Measurements from ENCODE around the gene UNG.

DNA sequence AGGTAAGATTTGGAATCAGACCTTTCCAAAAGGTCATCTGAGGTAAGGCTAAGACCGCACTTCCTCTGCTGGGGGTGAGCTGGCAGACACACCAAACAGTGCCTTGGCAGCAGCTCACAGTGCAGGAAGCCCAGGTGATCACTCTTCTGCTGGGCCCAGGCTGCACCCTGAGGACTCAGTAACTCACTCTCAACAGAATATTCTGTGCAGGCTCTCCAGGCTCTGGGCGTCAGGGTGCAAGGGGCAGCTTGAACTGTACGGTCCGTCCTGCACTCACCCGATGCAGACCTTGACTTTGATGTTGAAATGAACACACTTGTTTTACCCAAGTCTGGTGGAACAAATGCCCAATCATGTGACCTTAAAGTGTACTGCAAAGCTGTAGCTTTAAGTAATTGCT lies 10.1 kb upstream of the UNG start:
- TF ChIP-seq, protein P1, sequence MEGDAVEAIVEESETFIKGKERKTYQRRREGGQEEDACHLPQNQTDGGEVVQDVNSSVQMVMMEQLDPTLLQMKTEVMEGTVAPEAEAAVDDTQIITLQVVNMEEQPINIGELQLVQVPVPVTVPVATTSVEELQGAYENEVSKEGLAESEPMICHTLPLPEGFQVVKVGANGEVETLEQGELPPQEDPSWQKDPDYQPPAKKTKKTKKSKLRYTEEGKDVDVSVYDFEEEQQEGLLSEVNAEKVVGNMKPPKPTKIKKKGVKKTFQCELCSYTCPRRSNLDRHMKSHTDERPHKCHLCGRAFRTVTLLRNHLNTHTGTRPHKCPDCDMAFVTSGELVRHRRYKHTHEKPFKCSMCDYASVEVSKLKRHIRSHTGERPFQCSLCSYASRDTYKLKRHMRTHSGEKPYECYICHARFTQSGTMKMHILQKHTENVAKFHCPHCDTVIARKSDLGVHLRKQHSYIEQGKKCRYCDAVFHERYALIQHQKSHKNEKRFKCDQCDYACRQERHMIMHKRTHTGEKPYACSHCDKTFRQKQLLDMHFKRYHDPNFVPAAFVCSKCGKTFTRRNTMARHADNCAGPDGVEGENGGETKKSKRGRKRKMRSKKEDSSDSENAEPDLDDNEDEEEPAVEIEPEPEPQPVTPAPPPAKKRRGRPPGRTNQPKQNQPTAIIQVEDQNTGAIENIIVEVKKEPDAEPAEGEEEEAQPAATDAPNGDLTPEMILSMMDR (IDR thresholded peaks at IDR 0.05; ENCODE audit: extremely low read depth in 1 of 2, insufficient read depth in 1 of 2, low read depth in 1 of 2, low read length in 2 of 2): no peak
- TF ChIP-seq POLR2AphosphoS5 (IDR thresholded peaks at IDR 0.05; ENCODE audit: insufficient read depth, low read depth, low read length) (no peak), POLR2A (IDR thresholded peaks at IDR 0.05; ENCODE audit: low read depth, low read length) (no peak)

Measured in endothelial cell of umbilical vein (primary cell).